GM18873 (cell line): ENCODE data around the gene SNCA.

Experiments used
- ATAC-seq: cut with Tn5 transposase; IDR thresholded peaks from one replicate; pipeline ENCODE4 v1.9.1; 2021; ENCODE audit warnings: mild to moderate bottlenecking, moderate library complexity, moderate number of reproducible peaks; ENCODE audit not compliant: unreplicated experiment, low FRiP score

Gene SNCA

DNA sequence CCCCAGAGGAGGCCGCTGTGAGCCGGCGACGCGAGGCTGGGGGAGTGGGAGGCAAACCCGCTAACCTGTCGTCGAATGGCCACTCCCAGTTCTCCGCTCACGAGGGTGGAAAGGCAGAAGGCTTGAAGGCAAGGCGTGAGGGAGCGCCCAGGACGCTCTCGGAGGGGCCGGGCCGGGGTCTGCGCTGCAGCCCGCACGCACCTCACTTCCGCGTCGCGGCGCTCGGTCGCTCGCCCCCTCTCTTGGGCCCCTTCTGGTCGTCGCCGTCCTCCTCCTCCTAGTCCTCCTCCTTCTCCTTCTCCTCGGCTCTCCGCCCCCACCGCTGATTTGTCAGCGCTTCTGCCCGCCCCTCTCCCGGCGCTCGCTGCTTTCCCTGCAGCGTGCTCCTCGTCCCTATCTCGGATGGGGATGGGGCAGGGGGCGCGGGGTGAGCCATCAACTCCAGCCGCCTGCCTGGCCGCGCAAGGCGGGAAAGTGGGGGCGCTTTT lies at the start of gene SNCA:
TSS of gene SNCA (minus strand) at position 265 of the 488 bp plus-strand sequence. CDS start 1,494 bp downstream, outside the sequence.
- ATAC-seq: peak; percentile 31

DNA sequence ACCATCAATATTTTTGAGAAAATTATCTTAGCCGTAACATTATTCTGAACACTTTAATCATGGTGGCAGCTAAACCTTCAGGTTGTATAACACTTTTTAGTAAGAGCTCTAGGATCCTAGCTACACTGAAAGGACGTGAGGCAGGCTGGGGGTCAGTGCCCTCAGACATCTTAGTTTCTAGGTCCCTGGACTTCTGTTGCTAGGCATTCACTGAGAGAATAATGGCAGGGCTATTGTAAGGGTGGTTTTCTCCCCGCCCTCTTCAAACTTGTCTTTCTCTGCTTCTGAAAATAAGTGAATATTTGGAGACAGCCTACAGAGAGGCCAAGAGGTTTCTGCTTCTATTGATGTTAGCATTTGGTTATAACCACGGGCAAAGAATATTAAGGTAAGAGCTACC lies 42.3 kb upstream of the SNCA start:
- ATAC-seq: no peak

GRCh38 chr4:89878611-89879010 lies 41.6 kb upstream of the SNCA start:
- no peak for ATAC-seq

DNA sequence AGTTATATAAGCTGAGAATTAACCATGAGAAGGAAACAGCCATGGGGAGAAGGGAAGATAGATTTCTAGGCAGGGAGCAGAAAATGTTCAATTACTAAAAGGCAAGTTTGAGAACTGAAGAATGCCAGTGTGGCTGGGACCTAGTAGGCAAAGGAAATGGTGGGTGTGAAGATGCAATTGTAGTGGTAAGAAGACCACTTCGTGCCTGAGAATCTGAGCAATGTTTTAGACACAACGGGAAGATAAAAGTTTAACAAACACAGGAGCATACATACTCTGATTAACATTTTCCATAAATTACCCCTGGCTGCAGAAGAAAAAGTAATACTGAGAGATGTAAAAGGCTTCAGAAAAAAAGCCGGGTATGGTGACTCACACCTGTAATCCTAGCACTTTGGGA lies 39.6 kb upstream of the SNCA start:
- ATAC-seq: no peak

GRCh38 chr4:89871211-89871610 lies 34.2 kb upstream of the SNCA start:
- no peak for ATAC-seq

GRCh38 chr4:89868999-89869589 lies 32.1 kb upstream of the SNCA start:
- ATAC-seq: no peak

DNA sequence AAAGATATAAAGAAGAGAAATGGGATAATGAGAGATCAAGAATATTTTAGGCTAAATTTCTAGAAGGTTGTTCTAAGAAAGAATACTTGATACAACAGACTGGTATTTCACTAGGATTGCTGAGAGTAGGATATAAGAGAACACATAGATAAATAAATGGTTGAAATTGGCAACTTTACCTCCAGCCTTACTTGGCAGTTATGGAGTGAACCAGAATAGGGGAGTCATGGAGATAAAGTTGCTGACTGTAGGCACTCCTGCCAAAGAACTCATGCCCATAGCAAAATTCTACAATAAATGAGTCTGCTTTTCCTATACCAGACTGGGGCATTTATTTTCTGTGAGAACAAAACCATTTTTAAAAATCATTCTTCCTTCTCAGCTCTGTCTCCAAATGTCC lies 31.3 kb upstream of the SNCA start:
- no peak for ATAC-seq

DNA sequence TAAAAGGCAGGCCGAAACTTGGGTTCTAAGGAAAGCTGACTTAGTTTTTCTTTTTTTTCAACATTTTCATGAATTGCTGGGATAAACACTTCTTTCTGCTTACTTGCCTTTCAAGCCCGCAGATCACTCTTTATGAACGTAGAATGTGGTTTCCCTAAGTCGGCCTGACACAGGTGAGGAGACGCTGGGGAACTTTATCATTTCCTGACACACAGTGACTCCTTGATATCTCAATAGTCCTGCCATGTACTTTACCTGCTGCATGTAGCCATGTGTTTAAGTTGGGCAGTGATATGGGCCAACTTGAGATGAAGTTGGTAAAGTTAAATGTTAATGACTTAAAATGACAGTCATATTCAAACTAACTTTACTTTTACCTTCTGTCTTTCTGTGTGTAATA lies 26.6 kb upstream of the SNCA start:
- no peak for ATAC-seq

DNA sequence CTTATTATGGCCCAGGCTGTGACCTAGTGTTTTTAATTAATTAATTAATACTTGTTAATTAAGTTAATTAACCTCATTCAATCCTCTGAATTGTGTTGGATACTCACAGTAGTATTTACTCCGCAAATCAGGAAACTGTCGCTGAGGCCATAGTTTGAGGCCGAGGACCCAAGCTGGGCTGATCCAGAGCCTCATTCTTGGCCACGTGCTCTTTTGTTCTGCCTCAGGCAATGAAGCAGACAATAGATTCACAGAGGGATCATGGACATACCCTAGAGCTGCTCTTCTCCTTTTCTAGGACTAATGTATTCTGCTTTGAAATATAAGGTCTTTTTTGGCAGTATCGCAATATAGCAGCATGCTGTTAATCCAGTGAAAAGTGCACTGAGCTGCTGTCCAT lies 24.0 kb upstream of the SNCA start:
- no peak for ATAC-seq

DNA sequence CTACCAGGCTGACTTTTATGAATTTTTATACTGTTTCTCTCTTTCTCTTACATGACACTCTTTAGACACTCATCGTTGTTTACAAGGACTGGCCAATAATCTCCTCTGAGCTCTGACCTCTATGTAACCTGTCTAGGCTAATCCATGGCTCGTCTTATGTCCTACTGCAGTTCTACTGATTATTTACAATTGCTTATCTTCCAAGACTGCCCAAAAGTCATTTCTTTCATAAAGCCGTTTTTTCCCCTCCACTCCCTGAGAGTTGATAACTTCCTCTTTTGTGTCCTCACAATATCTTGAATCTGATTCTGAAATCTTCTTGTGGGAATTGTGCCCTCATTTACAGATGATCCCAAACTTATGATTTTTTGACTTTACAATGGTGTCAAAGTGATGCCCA lies 18.3 kb upstream of the SNCA start:
- no peak for ATAC-seq

GRCh38 chr4:89847571-89848325 lies 10.8 kb upstream of the SNCA start:
- no peak for ATAC-seq

GRCh38 chr4:89839558-89839957 lies 2.6 kb upstream of the SNCA start:
- no peak for ATAC-seq

GRCh38 chr4:89837993-89838390 lies 1.0 kb upstream of the SNCA start:
- no peak for ATAC-seq

GRCh38 chr4:89837385-89837992 lies 528 bp upstream of the SNCA start:
- peak; percentile 51 for ATAC-seq

- ATAC-seq: no peak
These were observed 773 bp downstream of the SNCA start for GRCh38 chr4:89836031-89836745.

- no peak for ATAC-seq
These were observed 1.5 kb downstream of the SNCA start for GRCh38 chr4:89835413-89835812.

- ATAC-seq: no peak
These were observed 2.3 kb downstream of the SNCA start for GRCh38 chr4:89834486-89835209.

DNA sequence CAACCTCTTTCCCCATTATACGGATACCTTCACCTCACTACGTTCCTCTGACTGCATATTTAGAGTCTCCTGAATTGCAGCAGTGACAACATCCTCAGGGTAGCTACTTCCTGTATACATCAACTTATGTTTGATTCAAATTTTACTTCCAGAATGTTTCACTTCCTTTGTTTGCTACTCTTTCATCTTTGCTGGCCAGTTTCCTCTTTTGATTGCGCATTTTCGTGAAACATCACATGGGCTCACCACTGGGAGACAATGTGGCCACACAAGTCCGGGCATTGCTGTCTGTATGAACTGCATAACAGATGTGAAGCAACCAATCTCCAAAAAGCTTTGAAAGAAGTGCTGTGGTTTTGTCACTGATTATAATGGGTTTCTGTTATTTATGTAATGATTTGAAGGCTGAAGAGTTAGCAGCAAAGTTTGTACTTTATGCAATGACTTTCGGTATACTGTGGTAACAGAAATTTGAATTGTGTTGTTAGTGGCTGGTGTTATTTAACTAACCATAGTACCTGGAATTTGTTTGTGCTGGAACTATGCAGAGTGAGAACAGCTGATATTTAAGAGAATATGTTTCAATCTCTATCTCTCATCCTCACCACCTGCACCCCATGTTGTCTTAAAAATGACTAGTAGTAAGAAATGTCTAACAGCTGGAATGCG lies 7.4 kb downstream of the SNCA start:
- peak; percentile 93 for ATAC-seq

- no peak for ATAC-seq
These were observed 13.5 kb downstream of the SNCA start for GRCh38 chr4:89823416-89823815.

- no peak for ATAC-seq
These were observed 15.3 kb downstream of the SNCA start for GRCh38 chr4:89821612-89822011.
